RWPE2 (cell line): ENCODE measurements around the gene TXNL4A.

Experiments
- ATAC-seq: fragments of 200-7000 bp; cut with Tn5 transposase; 3 replicates; pipeline ENCODE4 v1.9.1; 2021; ENCODE audit warnings: low read depth
- DNase-seq: peaks from one replicate; pipeline ENCODE4 v3.0.0-alpha.2; 2020; ENCODE audit warnings: low spot score
- H3K27ac ChIP-seq: fragments of 450-650 bp; 2 replicates; pipeline ENCODE4 v1.5.1; 2017; ENCODE audit warnings: mild to moderate bottlenecking; ENCODE audit not compliant: poor library complexity, severe bottlenecking
- H3K27me3 ChIP-seq: fragments of 250-450 bp; sonication (Bioruptor Pico); 2 replicates; pipeline ENCODE4 v1.5.1; 2021; ENCODE audit warnings: mild to moderate bottlenecking, moderate library complexity; ENCODE audit not compliant: insufficient read depth, poor library complexity, severe bottlenecking
- H3K36me3 ChIP-seq: fragments of 250-450 bp; sonication (Bioruptor Pico); 2 replicates; pipeline ENCODE4 v1.5.1; 2020; ENCODE audit warnings: low read depth, mild to moderate bottlenecking, moderate library complexity
- H3K4me1 ChIP-seq: fragments of 250-450 bp; sonication (Bioruptor Pico); 2 replicates; pipeline ENCODE4 v1.5.1; 2021; ENCODE audit warnings: mild to moderate bottlenecking, moderate library complexity; ENCODE audit not compliant: insufficient read depth, poor library complexity, severe bottlenecking
- H3K4me3 ChIP-seq: fragments of 250-450 bp; sonication (Bioruptor Pico); 2 replicates; pipeline ENCODE4 v1.5.1; 2021; ENCODE audit warnings: mild to moderate bottlenecking, moderate library complexity; ENCODE audit not compliant: severe bottlenecking
- H3K9me3 ChIP-seq: fragments of 250-450 bp; sonication (Bioruptor Pico); 2 replicates; pipeline ENCODE4 v1.5.1; 2021; ENCODE audit warnings: mild to moderate bottlenecking, moderate library complexity; ENCODE audit not compliant: severe bottlenecking
- CTCF ChIP-seq: fragments of 450-650 bp; IDR thresholded peaks from one replicate; pipeline ENCODE4 v1.5.1; 2017; ENCODE audit warnings: mild to moderate bottlenecking, moderate library complexity; ENCODE audit not compliant: poor library complexity, severe bottlenecking

TXNL4A gene

DNA sequence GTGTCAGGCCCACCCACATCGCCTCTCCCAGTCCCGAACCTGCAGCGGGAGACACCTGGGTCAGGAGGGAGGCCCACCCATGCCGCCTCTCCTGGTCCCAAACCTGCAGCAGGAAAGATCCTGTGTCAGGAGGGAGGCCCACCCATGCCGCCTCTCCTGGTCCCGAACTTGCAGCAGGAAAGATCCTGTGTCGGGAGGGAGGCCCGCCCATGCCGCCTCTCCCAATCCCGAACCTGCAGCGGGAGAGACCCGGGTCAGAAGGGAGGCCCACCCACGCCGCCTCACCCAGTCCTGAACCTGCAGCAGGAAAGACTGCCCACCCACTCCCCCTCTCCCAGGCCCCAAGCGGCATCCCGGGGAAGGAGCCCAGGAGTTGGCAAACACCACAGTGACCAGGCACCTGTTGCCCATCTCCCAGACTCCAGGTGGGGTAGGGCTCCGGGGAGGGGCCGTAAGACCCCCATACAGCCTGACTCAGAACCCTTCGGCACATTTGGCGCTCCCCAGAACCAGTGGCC, 44.7 kb downstream of the TXNL4A start:
- Histone ChIP-seq H3K27ac (no peak overlapping the region), H3K9me3 (no peaks in the 10 kb centered on the region), H3K4me1 (no peaks in the 10 kb centered on the region), H3K27me3 (no peaks in the 10 kb centered on the region), H3K36me3 (peaks cover 32% of the 10 kb centered on the region; the same call in 1 of the 2 replicates), H3K4me3 (no peak overlapping the region)
- TF ChIP-seq CTCF = no peak
- ATAC-seq (no peak), DNase-seq (no peak)

GRCh38 chr18:79942786-79943607, 45.4 kb downstream of the TXNL4A start:
- no peak for TF ChIP-seq CTCF
- no peaks in the 10 kb centered on the region for H3K9me3 ChIP-seq
- peaks cover 32% of the 10 kb centered on the region; the same call in 1 of the 2 replicates for H3K36me3 ChIP-seq
- H3K4me1 ChIP-seq = no peaks in the 10 kb centered on the region
- H3K27me3 ChIP-seq = no peaks in the 10 kb centered on the region
- H3K27ac ChIP-seq = no peak overlapping the region
- H3K4me3 ChIP-seq = no peak overlapping the region
- ATAC-seq (no peak), DNase-seq (no peak)

DNA sequence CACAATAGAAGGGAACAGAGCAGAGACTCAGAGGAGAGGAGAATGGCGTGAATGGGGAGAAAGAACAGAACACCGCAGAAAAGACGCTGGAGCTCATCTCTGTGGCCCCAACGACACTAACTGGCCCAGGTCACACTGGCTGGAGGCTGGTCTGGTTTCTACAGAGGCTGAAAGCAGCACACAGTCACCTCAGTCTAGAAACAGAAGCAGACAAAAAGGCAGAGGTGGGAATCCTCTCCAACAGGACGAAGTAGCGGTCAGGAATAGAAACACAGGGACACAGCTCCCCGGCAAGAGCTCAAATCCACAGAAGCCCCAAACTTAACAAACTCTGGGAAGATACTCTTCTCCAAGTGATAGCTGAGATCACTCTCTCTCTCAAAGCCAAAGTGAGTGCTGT, 46.2 kb downstream of the TXNL4A start:
- H3K36me3 ChIP-seq = peaks cover 32% of the 10 kb centered on the region; the same call in 1 of the 2 replicates
- no peaks in the 10 kb centered on the region for H3K9me3 ChIP-seq
- ATAC-seq (no peak), DNase-seq (no peak)
- H3K4me1 ChIP-seq = no peaks in the 10 kb centered on the region
- no peak for TF ChIP-seq CTCF
- H3K4me3 ChIP-seq = no peak overlapping the region
- no peak overlapping the region for H3K27ac ChIP-seq
- no peaks in the 10 kb centered on the region for H3K27me3 ChIP-seq

DNA sequence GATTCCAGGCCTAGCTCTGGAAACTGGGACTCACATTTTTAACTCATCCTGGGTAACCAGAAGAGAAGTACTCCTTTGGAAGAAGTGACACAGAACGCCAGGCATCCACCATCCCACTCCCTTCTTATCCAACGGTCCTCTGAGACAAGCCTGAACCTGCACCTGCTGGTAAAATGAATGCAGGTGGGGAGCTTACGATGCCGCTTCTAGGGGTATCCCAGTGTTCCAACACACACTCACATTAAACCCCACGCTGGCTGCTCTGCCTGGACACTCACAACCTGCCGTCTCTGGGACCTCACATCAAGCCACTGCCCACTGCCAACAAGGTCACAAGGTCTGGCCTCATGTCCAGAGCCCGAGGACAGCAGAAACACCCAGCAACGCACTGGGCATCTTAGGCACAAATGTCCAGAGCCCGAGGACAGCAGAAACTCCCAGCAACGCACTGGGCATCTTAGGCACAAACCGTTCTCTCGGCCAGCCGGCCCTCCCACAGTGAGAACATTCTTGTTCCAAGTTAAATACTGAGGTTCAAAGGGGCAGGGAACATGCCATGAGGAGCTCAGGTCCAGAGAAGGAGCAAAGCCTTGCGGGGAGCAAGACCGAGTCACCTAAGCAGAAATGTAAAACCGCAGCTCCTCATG, 46.8 kb downstream of the TXNL4A start:
- Histone ChIP-seq H3K27ac (no peak overlapping the region), H3K4me3 (no peak overlapping the region), H3K27me3 (no peaks in the 10 kb centered on the region), H3K4me1 (no peaks in the 10 kb centered on the region), H3K9me3 (no peaks in the 10 kb centered on the region), H3K36me3 (peaks cover 32% of the 10 kb centered on the region; the same call in 1 of the 2 replicates)
- TF ChIP-seq CTCF = no peak
- DNase-seq (no peak), ATAC-seq (no peak)
